Measurements from ENCODE around the gene CDK5RAP2. TPM values are rescaled to one million over a fixed set of nuclear protein-coding genes. Genes with fewer than 3 reads are reported as not detected.

Gene CDK5RAP2
- total and polyA plus RNA-seq, 5 experiments from 2014 or later: 17.1 to 94.9 (median 29.2) TPM

DNA sequence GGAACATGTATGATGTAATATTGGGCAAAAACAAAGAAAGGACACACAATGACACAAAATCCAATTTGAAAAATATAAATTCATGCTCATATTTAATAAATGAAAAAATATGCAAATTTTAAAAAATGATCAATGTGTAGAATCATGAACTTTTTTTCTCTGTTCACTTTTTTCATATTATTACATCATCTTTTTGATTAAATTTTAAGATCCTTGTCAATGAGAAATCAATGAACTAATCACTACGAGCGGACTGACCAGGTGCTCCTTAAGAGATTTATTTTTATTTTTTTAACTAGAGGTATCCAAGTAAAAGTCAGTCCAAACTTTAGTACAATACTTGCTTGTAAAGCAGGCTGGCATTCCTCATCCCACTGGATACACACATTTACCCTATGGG is 174.1 kb downstream of the CDK5RAP2 start:
- POLR2A ChIA-PET: no interaction called here
- no peak for DNase-seq
- Mint-ChIP-seq H3K27me3 (no peaks in the 10 kb centered on the region), H3K9me3 (no peaks in the 10 kb centered on the region), H3K4me1 (peaks cover 0 to 5% (median 1%) of the 10 kb centered on the region in 4 donors), H3K36me3 (peaks cover 31 to 93% (median 41%) of the 10 kb centered on the region in 3 donors), H3K27ac (no peak overlapping the region), H3K4me3 (no peak overlapping the region)
- ATAC-seq: no peak

DNA sequence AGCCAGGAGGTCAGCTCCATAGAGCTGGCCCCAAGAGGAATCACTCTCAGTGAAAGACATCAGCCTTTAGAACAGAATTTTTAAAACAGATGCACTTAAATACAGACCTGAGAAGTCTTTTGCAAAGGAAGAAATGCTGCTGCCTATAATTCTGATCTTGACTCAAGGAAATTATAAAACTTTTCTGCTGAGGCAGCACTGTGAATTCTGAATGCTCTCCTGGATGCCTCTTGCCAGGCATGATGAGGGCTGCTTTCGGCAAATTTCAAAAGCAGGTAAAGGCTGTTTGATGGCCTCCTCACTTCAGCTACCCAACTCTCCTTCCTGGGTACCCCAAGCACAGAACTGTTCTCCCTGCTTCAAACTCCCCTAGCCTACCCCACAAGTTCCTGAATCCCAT is 174.8 kb downstream of the CDK5RAP2 start:
- Mint-ChIP-seq H3K27ac (peak overlapping the region in 1 of 10 donors; percentile 29), H3K9me3 (no peaks in the 10 kb centered on the region)

DNA sequence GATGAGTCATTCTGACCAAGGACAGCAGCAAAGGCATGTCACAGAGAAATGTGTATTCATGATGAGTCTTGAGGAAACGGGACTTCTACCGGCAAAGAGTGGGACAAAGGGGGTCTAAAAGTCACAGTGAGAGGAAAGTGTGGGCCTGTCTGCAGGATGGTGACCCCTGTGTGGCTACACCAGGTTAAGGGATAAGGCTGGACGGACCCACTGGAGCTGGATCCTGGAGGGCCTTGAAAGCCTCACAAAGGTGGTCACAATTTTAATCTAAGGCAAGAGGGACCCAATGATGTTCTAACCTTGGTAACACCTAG is 176.5 kb downstream of the CDK5RAP2 start:
- Mint-ChIP-seq H3K4me1 (peaks cover 0 to 6% (median 1%) of the 10 kb centered on the region in 4 donors), H3K27ac (peak overlapping the region in 4 of 10 donors; percentile 1 to 75 (median 30)), H3K36me3 (peaks cover 15 to 93% (median 40%) of the 10 kb centered on the region in 3 donors), H3K9me3 (no peaks in the 10 kb centered on the region), H3K4me3 (no peak overlapping the region), H3K27me3 (no peaks in the 10 kb centered on the region)
- DNase-seq (no peak), ATAC-seq (no peak)
- POLR2A ChIA-PET: no interaction called here

More for the DNA sequence above, 174.8 kb downstream of the CDK5RAP2 start:
- Mint-ChIP-seq H3K36me3 (peaks cover 27 to 93% (median 39%) of the 10 kb centered on the region in 3 donors), H3K4me3 (no peak overlapping the region), H3K27me3 (no peaks in the 10 kb centered on the region), H3K4me1 (peaks cover 0 to 2% (median 1%) of the 10 kb centered on the region in 4 donors)
- ATAC-seq (no peak), DNase-seq (no peak)
- POLR2A ChIA-PET: no interaction called here

DNA sequence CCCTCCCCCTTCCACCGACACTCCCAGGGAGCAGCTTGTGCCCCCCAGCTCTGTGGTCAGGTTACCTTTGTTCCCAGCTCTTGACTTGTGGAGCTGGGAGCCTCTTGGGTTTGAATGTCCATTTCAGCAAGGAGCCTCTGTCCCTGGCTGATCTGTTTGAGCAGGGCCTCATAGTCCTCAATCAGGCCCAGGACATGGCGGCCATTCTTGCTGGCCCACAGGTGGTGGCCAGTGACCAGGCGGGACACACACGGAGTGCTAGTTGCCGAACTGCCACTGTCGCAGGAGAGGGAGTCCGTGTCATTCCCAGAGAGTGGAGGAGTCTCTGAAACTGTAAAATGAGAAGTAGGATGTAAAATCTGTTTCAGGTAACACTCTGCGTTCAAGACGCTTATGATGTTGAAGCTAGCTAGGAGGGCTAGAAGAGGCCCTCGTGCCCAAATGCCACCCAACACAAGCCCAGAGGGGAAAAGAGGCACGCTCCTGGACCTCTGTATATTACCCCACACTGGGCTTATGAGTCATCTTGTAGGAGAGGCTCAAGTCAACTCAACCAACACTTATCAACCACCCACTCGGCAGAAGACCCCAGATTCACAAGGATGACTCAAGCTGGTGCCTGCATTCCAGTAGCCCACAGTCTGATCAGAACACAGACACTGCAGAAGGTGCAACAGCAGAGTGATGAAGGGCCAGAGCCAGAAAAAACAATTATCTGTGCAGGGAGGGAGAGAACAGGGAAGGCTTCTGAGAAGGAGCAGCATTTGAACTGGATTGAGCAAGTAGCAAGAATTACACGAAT is 177.0 kb downstream of the CDK5RAP2 start:
- Mint-ChIP-seq H3K4me1 (peaks cover 0 to 6% (median 2%) of the 10 kb centered on the region in 4 donors), H3K27ac (peak overlapping the region in 3 of 10 donors; percentile 1 to 75 (median 60)), H3K9me3 (no peaks in the 10 kb centered on the region), H3K36me3 (peaks cover 15 to 90% (median 41%) of the 10 kb centered on the region in 3 donors), H3K27me3 (no peaks in the 10 kb centered on the region), H3K4me3 (no peak overlapping the region)
- ATAC-seq (no peak), DNase-seq (no peak)
- POLR2A ChIA-PET: no interaction called here

DNA sequence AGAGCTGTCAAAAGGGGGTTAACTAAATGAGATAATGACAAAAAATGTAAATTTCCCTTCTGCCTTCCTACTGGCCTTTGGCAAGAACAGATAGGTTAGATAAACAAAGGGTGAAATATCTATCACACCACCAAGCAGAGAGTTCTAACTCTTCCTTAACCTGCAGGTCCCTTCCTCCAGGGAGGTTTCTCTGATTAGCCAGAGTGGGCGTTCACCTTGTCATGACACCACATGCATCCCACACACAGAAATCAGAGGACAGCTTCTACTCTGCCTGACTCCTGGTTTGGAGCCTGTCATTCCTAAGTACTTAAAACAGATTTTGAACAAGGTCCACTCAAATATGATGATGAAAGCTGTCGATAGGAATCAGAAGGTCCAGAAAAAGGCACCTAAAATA is 180.0 kb downstream of the CDK5RAP2 start:
- POLR2A ChIA-PET: no interaction called here
- Mint-ChIP-seq H3K4me3 (no peak overlapping the region), H3K27ac (peak overlapping the region in 2 of 10 donors; percentile 22 to 39), H3K4me1 (peaks cover 11 to 28% (median 23%) of the 10 kb centered on the region in 4 donors), H3K36me3 (peaks cover 15 to 91% (median 32%) of the 10 kb centered on the region in 3 donors), H3K27me3 (no peaks in the 10 kb centered on the region), H3K9me3 (no peaks in the 10 kb centered on the region)
- no peak for ATAC-seq
- no peak for DNase-seq

DNA sequence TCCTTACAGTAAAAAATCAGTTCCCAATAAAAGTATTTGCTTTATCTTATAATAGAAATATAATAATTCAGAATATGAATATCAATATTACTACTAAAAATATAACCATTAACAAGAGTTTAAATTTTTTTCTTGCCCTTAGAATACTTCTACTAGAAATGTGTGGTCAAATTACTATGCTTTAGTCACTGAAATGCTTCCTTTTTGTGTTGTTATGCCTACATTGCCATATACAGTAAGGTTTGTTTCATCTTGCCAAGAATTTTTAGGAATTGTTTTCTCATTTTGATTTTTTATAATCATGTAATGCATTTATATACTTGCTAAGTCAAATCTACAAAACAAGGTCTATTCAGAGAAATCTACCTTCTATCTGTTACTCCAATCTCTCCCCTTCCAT is 181.7 kb downstream of the CDK5RAP2 start:
- H3K36me3 Mint-ChIP-seq: peaks cover 6 to 93% (median 36%) of the 10 kb centered on the region in 3 donors
- ATAC-seq (no peak), DNase-seq (no peak)
- H3K27ac Mint-ChIP-seq: peak overlapping the region in 1 of 10 donors; percentile 43
- no peaks in the 10 kb centered on the region for H3K27me3 Mint-ChIP-seq
- no peaks in the 10 kb centered on the region for H3K9me3 Mint-ChIP-seq
- H3K4me3 Mint-ChIP-seq: no peak overlapping the region
- peaks cover 23 to 42% (median 37%) of the 10 kb centered on the region in 4 donors for H3K4me1 Mint-ChIP-seq
- POLR2A ChIA-PET: no interaction called here

DNA sequence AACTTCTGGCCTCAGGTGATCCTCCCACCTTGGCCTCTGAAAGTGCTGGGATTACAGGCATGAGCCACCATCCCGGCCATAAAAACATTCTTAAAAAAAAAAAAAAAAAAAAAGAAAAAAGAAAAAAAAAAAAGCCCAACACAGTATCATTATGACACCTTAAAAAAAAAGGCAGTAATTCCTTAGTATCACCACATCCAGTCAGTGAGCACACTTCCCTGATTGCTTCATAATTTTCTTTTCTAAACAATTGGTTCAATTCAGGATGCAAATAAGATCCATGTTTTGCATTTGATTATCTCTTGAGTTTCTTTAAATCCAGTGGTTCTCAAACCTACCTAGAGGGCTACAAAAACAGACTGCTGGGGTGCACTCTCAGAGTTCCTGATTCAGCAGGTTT is 182.5 kb downstream of the CDK5RAP2 start:
- ATAC-seq: no peak
- no peak for DNase-seq
- H3K27me3 Mint-ChIP-seq: no peaks in the 10 kb centered on the region
- peak overlapping the region in 6 of 10 donors; percentile 2 to 97 (median 22) for H3K27ac Mint-ChIP-seq
- H3K36me3 Mint-ChIP-seq: peaks cover 3 to 93% (median 34%) of the 10 kb centered on the region in 3 donors
- no peaks in the 10 kb centered on the region for H3K9me3 Mint-ChIP-seq
- no peak overlapping the region for H3K4me3 Mint-ChIP-seq
- H3K4me1 Mint-ChIP-seq: peaks cover 25 to 42% (median 37%) of the 10 kb centered on the region in 4 donors
- POLR2A ChIA-PET: no interaction called here

DNA sequence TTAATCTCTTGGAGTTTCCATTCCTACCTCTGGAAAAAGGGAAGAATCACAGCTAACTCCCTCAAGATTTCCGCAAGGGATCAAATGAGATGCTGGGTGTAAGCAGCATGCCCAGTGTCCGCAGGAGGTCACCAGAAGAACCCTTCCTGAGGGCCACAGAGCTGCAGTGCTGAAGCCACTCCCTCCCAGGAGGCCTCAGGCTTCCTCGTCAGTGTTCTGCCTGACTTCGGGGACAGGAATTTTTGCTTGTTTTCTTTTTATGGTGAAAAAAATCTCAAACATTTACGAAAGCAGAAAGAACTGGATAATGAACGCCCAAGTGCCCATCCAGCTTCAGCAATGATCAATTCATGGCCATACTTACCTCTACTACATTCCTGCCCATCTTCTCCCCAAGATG is 183.0 kb downstream of the CDK5RAP2 start:
- POLR2A ChIA-PET: no interaction called here
- peaks cover 0 to 93% (median 36%) of the 10 kb centered on the region in 3 donors for H3K36me3 Mint-ChIP-seq
- peaks cover 25 to 42% (median 37%) of the 10 kb centered on the region in 4 donors for H3K4me1 Mint-ChIP-seq
- no peaks in the 10 kb centered on the region for H3K9me3 Mint-ChIP-seq
- ATAC-seq (no peak), DNase-seq (no peak)
- peak overlapping the region in 7 of 10 donors; percentile 58 to 97 (median 72) for H3K27ac Mint-ChIP-seq
- H3K27me3 Mint-ChIP-seq: no peaks in the 10 kb centered on the region
- H3K4me3 Mint-ChIP-seq: no peak overlapping the region

DNA sequence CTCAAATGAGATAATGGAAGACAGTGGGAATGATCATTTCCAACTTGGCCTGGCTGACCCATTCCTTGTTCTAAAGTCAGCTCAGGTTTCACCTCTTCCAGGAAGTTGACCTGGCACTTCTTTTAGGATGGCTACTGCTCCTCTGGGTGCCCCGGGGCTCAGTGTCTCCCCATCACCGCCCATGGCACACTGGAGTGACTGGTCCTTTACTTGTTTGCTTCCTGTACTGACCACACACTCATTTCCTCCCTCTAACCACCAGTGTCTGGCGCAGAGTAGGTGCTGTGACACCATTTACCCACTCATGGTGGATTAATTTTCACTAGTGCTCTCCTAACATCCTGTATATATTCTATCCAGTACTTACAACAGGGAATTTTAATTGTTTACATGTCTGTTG is 183.5 kb downstream of the CDK5RAP2 start:
- no peaks in the 10 kb centered on the region for H3K27me3 Mint-ChIP-seq
- peak overlapping the region in 2 of 10 donors; percentile 34 to 36 for H3K4me3 Mint-ChIP-seq
- no peak for DNase-seq
- no peaks in the 10 kb centered on the region for H3K9me3 Mint-ChIP-seq
- H3K36me3 Mint-ChIP-seq: peaks cover 0 to 93% (median 37%) of the 10 kb centered on the region in 3 donors
- H3K4me1 Mint-ChIP-seq: peaks cover 25 to 42% (median 37%) of the 10 kb centered on the region in 4 donors
- POLR2A ChIA-PET: no interaction called here
- no peak for ATAC-seq
- H3K27ac Mint-ChIP-seq: peak overlapping the region; percentile 17 to 97 (median 72)

DNA sequence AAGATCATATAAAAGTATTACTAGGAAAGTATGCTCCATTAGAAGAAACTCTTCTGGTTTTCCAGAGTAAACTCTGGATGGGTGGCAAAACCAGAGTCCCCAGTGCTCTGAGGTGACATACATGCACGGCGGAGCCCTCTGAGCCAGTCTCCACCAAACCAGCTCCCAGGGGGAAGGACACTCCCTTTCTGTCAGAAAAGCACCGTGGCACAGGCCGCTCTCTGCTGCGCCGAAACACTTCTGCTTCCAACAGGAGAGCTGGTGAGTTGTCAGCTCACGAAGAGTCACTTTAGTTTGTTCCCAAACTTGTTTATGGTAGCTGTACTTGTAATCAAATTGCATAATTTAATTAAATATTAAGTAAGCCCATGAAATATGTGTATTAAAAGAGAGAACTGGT is 184.6 kb downstream of the CDK5RAP2 start:
- Mint-ChIP-seq H3K4me1 (peaks cover 25 to 40% (median 37%) of the 10 kb centered on the region in 4 donors), H3K9me3 (no peaks in the 10 kb centered on the region), H3K4me3 (no peak overlapping the region), H3K27ac (peak overlapping the region in 6 of 10 donors; percentile 40 to 97 (median 78)), H3K27me3 (no peaks in the 10 kb centered on the region), H3K36me3 (peaks cover 0 to 91% (median 37%) of the 10 kb centered on the region in 3 donors)
- ATAC-seq: no peak
- POLR2A ChIA-PET: no interaction called here
- DNase-seq: no peak

DNA sequence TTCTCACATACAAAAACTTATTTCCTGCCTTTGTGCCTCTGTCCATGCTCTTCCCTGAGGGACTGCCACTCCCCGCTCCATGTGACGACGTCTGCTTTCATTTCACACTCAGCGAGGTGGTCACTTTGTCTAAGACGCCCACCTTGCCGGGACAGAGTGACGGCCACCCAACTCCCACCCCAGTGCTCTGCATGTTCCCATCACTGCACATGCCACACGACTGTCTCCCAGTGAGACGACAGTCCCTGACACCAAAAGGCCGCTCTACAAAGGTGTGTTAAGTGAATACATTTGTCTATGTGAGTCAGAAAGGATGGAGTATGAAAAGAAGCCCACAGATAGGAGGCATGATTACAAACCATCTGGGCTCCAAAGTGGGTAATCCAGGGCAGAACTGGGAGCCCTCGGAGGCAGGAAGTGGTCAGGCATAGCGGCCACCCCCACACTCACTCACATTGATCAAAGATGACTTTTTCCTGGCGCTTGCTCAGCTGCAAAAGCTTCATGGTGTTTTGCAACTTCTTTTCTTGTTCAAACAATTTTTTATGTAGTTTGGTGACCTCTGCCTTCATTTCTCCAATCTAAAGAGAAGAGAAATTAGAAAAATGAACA is 185.8 kb downstream of the CDK5RAP2 start:
- ATAC-seq: peak in 1 of 2 donors; percentile 76
- DNase-seq: peak in 3 of 10 donors; percentile 6 to 24 (median 21)
- Mint-ChIP-seq H3K27ac (peak overlapping the region; percentile 68 to 97 (median 90)), H3K9me3 (no peaks in the 10 kb centered on the region), H3K36me3 (peaks cover 0 to 85% (median 34%) of the 10 kb centered on the region in 3 donors), H3K4me3 (peak overlapping the region in 7 of 10 donors; percentile 13 to 70 (median 34)), H3K4me1 (peaks cover 25 to 37% (median 37%) of the 10 kb centered on the region in 4 donors), H3K27me3 (no peaks in the 10 kb centered on the region)
- POLR2A ChIA-PET: no interaction called here

DNA sequence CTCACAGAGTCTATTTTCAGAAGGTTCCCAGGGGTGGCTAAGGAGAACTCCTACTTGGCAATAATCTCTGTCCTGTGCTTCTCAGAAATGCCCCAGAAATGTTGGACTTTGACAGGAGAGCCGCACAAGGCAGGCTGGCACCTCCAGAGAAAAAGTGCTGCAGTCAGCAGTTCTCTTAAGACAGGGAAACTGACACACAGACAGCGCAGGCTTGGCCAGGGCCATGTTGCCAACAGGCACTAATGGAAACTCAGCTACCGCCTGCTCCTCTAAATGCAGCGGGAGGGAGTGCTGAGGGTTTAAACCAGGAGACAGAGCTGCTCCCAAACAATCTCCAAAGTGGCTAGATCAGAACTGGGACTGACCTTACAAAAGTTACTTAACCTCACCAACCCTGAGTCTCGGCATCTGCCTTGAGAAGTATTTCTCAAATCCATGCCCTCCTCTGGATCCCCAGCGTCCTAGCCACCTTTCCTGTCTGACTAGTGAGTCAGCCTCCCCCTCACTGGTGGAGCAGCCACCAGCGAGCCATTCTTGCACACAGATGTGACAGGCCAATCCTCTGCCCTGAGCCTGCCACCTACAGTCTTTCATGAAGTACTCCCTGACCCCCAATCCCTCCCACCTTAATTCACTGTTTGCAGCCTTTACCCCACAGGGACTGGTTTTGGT is 186.4 kb downstream of the CDK5RAP2 start:
- DNase-seq: no peak
- Mint-ChIP-seq H3K4me1 (peaks cover 30 to 37% (median 37%) of the 10 kb centered on the region in 4 donors), H3K4me3 (peak overlapping the region in 3 of 10 donors; percentile 20 to 57 (median 30)), H3K9me3 (no peaks in the 10 kb centered on the region), H3K36me3 (peaks cover 0 to 85% (median 30%) of the 10 kb centered on the region in 3 donors), H3K27ac (peak overlapping the region; percentile 68 to 97 (median 90)), H3K27me3 (no peaks in the 10 kb centered on the region)
- peak in 1 of 2 donors; percentile 20 for ATAC-seq
- POLR2A ChIA-PET: no interaction called here
